ENCODE data around the gene TEAD1.

- TF ChIP-seq, protein P1, sequence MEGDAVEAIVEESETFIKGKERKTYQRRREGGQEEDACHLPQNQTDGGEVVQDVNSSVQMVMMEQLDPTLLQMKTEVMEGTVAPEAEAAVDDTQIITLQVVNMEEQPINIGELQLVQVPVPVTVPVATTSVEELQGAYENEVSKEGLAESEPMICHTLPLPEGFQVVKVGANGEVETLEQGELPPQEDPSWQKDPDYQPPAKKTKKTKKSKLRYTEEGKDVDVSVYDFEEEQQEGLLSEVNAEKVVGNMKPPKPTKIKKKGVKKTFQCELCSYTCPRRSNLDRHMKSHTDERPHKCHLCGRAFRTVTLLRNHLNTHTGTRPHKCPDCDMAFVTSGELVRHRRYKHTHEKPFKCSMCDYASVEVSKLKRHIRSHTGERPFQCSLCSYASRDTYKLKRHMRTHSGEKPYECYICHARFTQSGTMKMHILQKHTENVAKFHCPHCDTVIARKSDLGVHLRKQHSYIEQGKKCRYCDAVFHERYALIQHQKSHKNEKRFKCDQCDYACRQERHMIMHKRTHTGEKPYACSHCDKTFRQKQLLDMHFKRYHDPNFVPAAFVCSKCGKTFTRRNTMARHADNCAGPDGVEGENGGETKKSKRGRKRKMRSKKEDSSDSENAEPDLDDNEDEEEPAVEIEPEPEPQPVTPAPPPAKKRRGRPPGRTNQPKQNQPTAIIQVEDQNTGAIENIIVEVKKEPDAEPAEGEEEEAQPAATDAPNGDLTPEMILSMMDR (IDR thresholded peaks at IDR 0.05; ENCODE audit: low read depth, low read length, poor library complexity, severe bottlenecking): peak; percentile 73
- no peak for TF ChIP-seq EZH2phosphoT487 (IDR thresholded peaks at IDR 0.05; ENCODE audit: borderline replicate concordance, low read length)
These were observed 214.4 kb downstream of the TEAD1 start for GRCh38 chr11:12888525-12889158.
